Sciatic nerve (tissue), 2 donors: Measurements from ENCODE around the gene KLF15. TPM values are rescaled to one million over a fixed set of nuclear protein-coding genes. Genes with fewer than 3 reads are reported as not detected.
A peak's percentile ranks its signal among the peaks of the same experiment; 100 is the strongest.

Experiments
- ATAC-seq: fragments of 200-7000 bp; cut with Tn5 transposase; one replicate; pipeline ENCODE4 v1.9.1; 2020; ENCODE audit warnings: mild to moderate bottlenecking, moderate library complexity
- DNase-seq: peaks from one replicate; pipeline ENCODE4 v3.0.0-alpha.2; 2020; ENCODE audit warnings: low spot score
- intact Hi-C: fragments of 100-400 bp; cut with DNase I; formaldehyde crosslinking; loops from one replicate; pipeline ENCODE4 v1.14.2; 2022
- total RNA-seq: library from RNA; stranded (reverse); fragmentation: NEBNext Ultra II Directional; extraction: Animal tissue kit (Norgen Biotek cat#: 25700); gene quantifications from one replicate; pipeline ENCODE4 v1.2.1, GENCODE V29; 2021
- donor health status: DM: no; HTN: no; CAD: no.
- donor health status: DM: no; HTN: no; CAD: no.

Gene KLF15
- total RNA-seq, 1 donor from 2014 or later, result 22.7 TPM

DNA sequence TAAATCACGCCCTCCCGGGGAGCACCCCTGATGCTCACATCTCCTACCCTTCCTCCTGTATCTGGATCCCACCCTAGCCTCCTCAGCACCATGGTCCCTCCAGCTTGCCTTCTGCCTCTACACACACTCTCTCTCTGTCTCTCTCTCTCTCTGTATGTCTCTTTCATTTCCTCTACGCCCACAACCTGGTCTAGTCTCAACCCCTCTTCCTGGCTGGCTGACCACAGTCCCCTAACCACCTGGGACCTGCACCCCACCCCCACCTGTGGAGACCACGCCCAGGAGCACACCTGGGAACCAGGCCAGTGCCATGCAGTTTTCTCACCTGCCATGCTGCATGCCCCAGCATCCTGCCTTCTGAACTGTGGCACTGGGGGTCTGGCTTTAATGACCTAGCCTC lies 33.5 kb upstream of the KLF15 start:
- intact Hi-C loops, result loop anchor here (5.0 kb wide), 2 partner anchors 133 to 258 kb away; no protein-coding TSS in a partner anchor
- no peak for ATAC-seq
- peak; percentile 38 for DNase-seq

DNA sequence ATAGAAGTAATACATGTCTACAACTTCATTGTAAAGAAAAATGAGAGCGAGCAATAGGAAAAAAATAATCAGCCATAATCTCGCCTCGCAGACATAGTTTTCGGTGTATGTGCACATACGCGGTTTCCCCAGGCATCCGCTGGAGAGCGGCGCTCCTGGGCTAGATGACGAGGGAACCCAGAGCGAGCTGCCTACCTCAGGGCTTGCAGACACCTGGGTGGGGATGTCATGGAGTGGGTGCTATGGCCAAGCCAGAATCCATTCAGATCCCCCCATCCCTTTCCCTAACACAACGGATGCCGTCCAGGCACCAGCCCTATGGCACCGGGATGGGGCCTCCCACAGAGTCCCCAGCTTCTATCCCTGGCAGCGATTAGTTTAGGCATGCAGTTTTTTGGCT lies 33.0 kb upstream of the KLF15 start:
- intact Hi-C loops, result loop anchor here (5.0 kb wide), 2 partner anchors 133 to 258 kb away; no protein-coding TSS in a partner anchor

DNA sequence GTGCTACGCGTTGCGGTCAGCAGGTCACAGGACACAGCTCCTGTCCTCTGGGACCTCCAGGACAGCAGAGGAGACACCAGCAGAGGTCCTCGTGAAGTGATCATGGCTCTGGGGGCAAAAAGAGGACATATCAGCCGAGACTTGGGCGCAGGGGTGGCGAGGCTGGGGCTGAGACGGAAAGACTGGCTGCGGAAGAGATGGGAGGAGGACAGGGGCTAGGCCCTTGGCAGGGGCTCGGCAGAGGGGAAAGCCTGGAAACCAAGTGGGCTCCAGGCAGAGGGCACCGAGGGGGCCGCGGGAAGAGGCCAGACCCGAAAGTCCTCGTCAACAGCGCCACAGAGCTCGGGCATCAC lies 32.6 kb upstream of the KLF15 start:
- ATAC-seq (no peak), DNase-seq (no peak)
- intact Hi-C loops, result loop anchor here (2.0 to 5.0 kb wide), 3 partner anchors 33 to 257 kb away; partner anchors contain the start of gene KLF15

More for the DNA sequence above, 33.0 kb upstream of the KLF15 start:
- no peak for ATAC-seq
- peak; percentile 47 for DNase-seq

DNA sequence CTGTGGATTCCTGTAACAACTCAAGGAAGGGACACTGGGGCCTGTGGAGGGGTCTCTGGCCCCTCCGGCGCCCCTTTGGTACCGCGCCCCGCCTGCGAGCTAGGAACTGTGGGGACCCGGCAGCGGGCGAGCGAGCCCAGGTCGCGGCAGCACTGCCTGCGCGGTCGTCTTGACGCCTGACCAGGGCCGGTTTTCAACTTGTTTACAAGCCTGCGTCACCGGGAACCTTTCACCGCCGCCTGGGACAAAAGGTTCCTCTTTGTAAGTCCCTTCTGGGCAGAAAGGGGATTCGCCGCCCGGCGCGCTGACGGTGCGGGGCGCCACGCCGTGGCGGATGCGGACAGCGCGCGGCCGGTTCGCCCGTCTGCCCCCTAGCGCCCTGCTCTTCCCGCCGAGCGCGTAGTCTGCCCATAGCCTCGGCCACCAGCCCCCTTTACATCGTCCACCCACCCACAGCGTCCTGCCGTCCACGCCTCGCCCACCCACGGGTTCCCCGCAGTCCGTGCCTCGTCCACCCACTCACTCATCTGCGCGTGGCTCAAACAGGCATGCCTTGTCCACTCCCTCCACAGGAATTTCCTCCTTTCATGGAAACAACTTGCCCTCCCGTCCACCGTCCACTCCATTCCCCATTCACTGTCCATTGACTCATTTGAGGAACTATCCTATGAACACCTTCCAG lies 32.0 kb upstream of the KLF15 start:
- intact Hi-C loops, result loop anchor here (2.0 kb wide), 1 partner anchor 32 kb away; the partner anchor contains the start of gene KLF15
- DNase-seq (peak; percentile 93), ATAC-seq (peak; percentile 94)

GRCh38 chr3:126381966-126382365 lies 24.8 kb upstream of the KLF15 start:
- DNase-seq (no peak), ATAC-seq (no peak)
- intact Hi-C loops, result no loop called here

GRCh38 chr3:126380011-126380768 lies 23.0 kb upstream of the KLF15 start:
- peak; percentile 51 for DNase-seq
- intact Hi-C loops, result no loop called here
- no peak for ATAC-seq

GRCh38 chr3:126378341-126378751 lies 21.1 kb upstream of the KLF15 start:
- DNase-seq, result peak; percentile 35
- intact Hi-C loops, result loop anchor here (5.0 kb wide), 1 partner anchor 116 kb away; no protein-coding TSS in a partner anchor
- ATAC-seq, result no peak

DNA sequence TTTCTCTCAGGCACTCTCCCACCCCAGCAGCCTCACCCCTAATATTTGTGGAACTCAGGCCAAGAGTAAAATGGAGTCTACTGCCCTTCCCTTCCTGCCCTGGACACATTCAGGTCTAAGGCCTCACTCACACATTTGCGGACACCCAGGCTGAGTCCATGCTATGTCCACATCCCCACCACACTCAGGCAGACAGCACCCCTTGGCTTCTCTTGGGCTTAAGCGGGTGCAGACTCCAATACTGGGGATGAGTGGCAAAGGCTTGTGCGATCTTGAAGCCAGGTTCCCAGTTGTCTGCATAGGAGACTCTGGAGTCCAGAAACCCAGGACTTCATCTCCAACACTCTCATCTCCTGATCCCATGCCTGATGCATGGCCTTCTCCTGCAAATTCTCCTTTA lies 20.0 kb upstream of the KLF15 start:
- ATAC-seq (no peak), DNase-seq (peak; percentile 30)
- intact Hi-C loops, result loop anchor here (5.0 kb wide), 1 partner anchor 115 kb away; no protein-coding TSS in a partner anchor

- ATAC-seq, result peak; percentile 9
- peak; percentile 42 for DNase-seq
- intact Hi-C loops, result loop anchor here (5.0 kb wide), 1 partner anchor 114 kb away; no protein-coding TSS in a partner anchor
Measured at GRCh38 chr3:126376444-126376843, 19.2 kb upstream of the KLF15 start.

- intact Hi-C loops, result loop anchor here (5.0 kb wide), 1 partner anchor 114 kb away; no protein-coding TSS in a partner anchor
- ATAC-seq (no peak), DNase-seq (peak; percentile 46)
Measured at GRCh38 chr3:126375835-126376331, 18.7 kb upstream of the KLF15 start.

GRCh38 chr3:126373682-126374601 lies 16.7 kb upstream of the KLF15 start:
- intact Hi-C loops, result no loop called here
- ATAC-seq (peak; percentile 40), DNase-seq (peak; percentile 48)

- no peak for ATAC-seq
- DNase-seq, result peak; percentile 23
- intact Hi-C loops, result no loop called here
Measured at GRCh38 chr3:126373146-126373613, 16.0 kb upstream of the KLF15 start.

DNA sequence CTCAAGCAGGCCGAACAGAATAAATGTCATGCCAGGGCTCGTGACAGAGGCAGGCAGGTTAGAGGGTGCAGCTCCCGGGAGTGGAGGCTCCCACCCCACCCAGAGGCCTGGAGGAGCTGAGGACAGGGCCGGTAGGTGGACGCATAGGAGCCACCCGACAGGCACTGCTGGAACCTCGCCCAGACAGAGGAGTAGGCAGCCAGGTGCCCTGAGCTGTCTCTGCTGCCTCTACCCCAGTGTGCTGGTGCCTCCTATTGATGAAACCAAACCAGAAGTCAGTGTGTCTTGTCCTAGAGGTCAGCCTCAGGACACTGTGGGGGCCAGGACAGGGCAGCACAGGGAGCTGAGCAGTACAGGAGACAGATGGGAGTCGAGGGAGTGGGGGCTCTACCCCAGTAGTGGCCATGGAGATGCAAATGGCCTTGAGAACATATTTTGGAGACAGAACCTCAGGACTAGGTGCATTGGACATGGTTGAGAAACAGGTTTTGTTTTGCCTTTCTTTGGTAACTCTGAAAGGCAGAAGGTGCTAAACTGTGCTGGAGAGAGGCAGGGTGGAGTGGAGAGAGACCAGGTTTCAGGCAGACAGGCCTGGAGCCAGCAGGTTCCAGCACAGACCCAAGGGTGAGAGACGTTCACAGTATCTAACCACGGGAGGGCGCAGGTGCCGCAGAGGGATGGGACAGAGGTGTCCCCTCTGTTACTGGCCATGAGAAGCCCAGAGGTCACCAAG lies 15.4 kb upstream of the KLF15 start:
- ATAC-seq, result no peak
- peak; percentile 56 for DNase-seq
- intact Hi-C loops, result no loop called here

GRCh38 chr3:126371096-126371705 lies 14.0 kb upstream of the KLF15 start:
- intact Hi-C loops, result no loop called here
- ATAC-seq (no peak), DNase-seq (peak; percentile 40)

DNA sequence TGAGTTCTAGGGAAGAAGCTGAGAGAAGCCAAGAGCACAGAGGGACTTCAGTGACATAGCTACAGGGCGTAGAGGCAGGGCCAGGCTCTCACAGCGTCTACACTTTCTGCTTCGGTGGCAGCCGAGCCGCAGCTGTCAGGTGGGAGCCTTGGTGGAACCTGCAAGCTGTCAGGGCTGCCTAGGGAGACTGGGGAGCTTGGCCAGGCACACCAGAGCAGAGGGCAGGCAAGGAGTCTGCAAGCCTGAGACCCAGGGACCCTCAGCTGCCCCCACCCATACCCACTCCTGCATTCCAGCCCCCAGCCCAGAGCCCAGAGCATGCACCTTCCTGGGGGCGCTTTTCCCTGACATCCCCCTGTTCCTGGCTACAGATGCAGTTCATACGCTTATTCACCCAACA lies 13.4 kb upstream of the KLF15 start:
- intact Hi-C loops, result no loop called here
- DNase-seq (peak; percentile 34), ATAC-seq (no peak)

GRCh38 chr3:126370055-126370454 lies 12.8 kb upstream of the KLF15 start:
- ATAC-seq (no peak), DNase-seq (no peak)
- intact Hi-C loops, result no loop called here

DNA sequence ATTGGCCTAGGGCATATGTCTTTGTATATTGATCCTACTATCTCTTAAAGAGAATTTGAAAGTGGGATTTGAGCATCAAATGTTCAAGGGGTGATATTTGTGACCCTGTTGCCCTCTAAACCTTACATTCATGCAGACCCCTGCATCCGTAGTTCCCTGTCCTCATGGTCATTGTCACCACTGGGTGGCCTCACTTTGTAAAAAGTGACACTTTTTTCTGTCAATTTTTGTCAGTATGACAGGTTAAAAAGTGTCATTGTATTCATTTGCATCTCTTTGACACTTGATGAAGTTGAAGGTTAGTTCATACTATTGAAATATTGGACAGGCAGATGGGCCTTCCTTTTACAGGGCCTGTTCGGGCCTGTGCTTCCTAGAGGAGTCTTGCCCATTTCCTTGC lies 12.3 kb upstream of the KLF15 start:
- no peak for DNase-seq
- intact Hi-C loops, result loop anchor here (5.0 kb wide), 1 partner anchor 1157 kb away; the partner anchor contains the start of gene SLC12A8
- no peak for ATAC-seq
